Epithelial cell of proximal tubule (primary cell): ENCODE data around the gene ANKRD13A. TPM values are rescaled to one million over a fixed set of nuclear protein-coding genes. Genes with fewer than 3 reads are reported as not detected.
"Not testable (repeated sequence)": the region's sequence is repeated elsewhere in the genome, so short reads cannot be mapped to it uniquely, and the experiment has no call there.

Experiments used
- DNase-seq: peaks from one replicate; pipeline ENCODE4 v3.0.0-alpha.2; 2011; ENCODE audit warnings: low read depth
- H3K4me3 ChIP-seq: 2 replicates; pipeline ENCODE4 v1.5.1; 2011; ENCODE audit warnings: low read depth, mild to moderate bottlenecking, low read length
- total RNA-seq: library from RNA; depleted of rRNA; stranded (reverse); fragments of >200 nt; gene quantifications from 2 replicates; pipeline ENCODE4 v1.2.3, GENCODE V29; 2015
- TF ChIP-seq, protein P1 (sequence below): conservative IDR thresholded peaks from 2 replicates; pipeline ENCODE4 v1.5.1; 2012; ENCODE audit warnings: low read depth, mild to moderate bottlenecking, low read length

ANKRD13A gene
- total RNA-seq, 1 donor from 2014 or later: 43.8 TPM

DNA sequence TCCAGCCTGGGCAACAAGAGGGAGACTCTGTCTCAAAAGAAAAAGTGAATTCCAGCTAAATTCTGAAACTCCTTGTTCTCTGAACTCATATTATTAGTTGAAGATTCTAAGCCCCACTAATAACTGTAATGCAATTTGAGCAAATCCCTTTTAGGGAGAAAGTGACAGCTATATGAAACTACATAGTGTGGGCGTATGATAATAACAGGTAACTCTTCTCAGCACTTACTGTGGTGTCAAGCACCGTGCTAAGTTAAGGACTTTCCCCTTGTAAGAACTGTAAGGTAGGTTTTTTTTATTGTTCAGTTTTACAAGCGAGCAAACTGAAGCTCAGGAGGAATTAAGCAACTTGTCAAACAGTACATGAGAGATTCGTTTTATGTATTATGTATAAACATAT lies 5.4 kb downstream of the ANKRD13A start:
- TF ChIP-seq, protein P1, sequence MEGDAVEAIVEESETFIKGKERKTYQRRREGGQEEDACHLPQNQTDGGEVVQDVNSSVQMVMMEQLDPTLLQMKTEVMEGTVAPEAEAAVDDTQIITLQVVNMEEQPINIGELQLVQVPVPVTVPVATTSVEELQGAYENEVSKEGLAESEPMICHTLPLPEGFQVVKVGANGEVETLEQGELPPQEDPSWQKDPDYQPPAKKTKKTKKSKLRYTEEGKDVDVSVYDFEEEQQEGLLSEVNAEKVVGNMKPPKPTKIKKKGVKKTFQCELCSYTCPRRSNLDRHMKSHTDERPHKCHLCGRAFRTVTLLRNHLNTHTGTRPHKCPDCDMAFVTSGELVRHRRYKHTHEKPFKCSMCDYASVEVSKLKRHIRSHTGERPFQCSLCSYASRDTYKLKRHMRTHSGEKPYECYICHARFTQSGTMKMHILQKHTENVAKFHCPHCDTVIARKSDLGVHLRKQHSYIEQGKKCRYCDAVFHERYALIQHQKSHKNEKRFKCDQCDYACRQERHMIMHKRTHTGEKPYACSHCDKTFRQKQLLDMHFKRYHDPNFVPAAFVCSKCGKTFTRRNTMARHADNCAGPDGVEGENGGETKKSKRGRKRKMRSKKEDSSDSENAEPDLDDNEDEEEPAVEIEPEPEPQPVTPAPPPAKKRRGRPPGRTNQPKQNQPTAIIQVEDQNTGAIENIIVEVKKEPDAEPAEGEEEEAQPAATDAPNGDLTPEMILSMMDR: no peak
- DNase-seq: no peak
- H3K4me3 ChIP-seq: no peak overlapping the region

DNA sequence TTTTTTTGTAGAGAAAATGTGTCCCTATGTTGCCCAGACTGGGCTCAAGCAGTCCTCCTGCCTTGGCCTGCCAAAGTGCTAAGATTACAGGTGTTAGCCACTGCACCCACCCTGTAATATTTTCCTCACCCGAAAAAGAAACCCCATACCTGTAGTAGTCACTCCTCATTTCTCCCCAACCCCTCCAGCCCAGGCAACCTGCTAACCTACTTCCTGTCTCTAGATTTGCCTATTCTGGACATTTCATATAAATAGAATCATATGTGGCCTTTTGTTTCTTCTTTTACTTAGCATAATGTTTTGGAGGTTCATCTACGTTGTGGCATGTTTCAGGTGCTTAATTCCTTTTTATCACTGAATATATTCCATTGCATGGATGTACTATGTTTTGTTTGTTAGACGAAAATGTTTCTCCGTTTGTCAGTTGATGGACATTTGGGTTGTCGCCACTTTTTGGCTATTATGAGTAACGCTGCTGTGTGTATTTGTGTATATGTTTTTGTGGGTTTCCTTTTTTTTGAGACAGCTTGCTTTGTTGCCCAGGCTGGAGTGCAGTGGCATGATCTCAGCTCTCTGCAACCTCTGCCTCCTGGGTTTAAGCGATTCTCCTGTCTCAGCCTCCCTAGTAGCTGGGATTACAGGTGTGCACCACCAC lies 6.2 kb downstream of the ANKRD13A start:
- TF ChIP-seq, protein P1: no peak
- no peak overlapping the region for H3K4me3 ChIP-seq
- no peak for DNase-seq

DNA sequence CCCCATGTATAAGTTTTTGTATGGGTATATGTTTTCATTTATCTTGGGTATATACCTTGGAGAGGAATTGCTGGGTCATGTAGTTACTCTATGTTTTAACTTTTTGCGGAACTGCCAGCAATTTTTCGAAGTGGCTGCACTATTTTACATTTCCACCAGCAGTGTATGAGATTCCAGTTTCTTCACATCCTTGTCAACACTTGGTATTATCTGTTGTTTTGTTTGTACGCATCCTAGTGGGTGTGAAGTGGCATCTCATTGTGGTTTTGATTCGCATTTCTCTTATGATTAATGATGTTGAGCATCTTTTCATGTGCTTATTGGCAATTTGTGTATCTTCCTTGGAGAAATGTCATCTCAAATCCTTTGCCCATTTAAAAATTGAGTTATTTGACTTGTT lies 6.9 kb downstream of the ANKRD13A start:
- TF ChIP-seq, protein P1: no peak
- no peak for DNase-seq

DNA sequence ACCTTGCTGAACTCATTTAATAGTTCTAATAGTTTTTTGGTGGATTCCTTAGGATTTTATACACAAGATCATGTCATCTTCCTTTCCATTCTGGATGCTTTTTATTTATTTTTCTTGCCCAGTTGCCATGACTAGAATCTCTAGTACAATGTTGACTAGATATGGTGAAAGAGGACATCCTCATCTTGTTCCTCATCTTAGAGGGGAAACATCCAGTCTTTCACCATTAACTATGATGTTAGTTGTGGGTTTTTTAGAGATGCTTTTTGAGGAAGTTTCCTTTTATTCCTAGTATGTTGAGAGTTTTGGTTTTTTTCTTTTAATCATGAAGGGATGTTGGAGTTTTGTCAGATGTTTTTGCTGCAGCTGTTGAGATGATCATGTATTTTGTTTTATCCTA lies 8.7 kb downstream of the ANKRD13A start:
- no peak for DNase-seq
- TF ChIP-seq, protein P1: no peak
- no peak overlapping the region for H3K4me3 ChIP-seq

More for the DNA sequence above, 6.9 kb downstream of the ANKRD13A start:
- H3K4me3 ChIP-seq: no peak overlapping the region

DNA sequence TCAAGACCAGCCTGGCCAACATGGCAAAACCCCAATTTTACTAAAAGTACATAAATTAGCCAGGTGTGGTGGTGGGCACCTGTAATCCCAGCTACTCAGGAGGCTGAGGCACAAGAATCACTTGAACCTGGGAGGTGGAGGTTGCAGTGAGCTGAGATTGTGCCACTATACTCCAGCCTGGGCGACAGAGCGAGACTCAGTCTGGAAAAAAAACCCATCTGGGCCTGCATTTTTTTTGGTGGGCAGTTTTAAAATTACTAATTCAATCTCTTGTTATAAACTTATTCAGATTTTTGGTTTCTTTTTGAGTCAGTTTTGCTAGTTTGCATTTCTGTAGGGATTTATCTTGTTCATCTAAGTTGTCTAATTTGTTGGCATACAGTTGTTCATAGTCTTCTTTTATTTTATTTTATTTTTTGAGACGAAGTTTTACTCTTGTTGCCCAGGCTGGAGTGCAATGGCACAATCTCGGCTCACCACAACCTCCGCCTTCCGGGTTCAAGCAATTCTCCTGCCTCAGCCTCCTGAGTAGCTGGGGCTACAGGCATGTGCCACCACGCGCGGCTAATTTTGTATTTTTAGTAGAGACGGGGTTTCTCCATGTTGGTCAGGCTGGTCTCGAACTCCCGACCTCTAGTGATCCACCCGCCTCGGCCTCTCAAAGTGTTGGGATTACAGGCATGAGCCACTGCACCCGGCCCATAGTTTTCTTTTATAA lies 9.6 kb downstream of the ANKRD13A start:
- not testable (repeated sequence) for DNase-seq, H3K4me3 ChIP-seq

DNA sequence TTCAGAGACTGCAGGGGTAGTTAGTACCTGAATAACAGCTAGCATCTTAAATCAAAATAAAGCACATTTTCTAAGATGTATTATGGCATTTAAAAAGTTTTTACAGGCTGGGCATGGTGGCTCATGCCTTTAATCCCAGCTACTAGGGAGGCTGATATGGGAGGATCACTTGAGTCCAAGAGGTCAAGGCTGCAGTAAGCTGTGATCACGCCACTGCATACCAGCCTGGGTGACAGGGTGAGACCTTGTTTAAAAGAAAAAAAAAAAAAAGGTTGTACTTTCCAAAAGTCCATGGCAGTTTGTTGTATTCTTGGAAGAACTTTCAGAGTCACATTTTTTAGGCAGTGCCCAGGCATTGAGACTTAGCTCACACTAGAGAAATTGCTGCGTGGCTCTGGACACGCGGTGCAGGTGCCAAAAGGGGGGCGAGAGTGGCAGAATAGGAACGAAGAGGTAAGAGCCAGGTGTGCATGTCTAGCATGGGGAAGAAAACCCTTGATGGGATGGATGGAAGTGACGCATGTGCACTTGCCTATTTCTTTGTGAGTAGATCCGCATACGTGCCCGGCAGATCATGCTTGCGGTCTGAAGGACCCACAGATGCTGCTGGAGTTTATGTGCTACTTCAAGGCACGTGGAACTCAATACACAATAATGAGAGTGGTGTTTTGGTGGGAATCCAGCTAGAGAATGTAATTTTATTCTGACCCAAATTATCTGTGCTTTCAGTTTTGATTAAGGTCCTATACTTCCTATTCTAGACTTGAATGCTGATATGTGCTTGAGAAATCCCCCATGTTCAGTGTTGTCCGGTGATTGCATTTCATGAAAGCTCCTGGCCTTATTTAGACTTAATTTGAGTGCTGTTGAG lies 11.9 kb downstream of the ANKRD13A start:
- TF ChIP-seq, protein P1: no peak
- no peak for DNase-seq
- H3K4me3 ChIP-seq: no peak overlapping the region

DNA sequence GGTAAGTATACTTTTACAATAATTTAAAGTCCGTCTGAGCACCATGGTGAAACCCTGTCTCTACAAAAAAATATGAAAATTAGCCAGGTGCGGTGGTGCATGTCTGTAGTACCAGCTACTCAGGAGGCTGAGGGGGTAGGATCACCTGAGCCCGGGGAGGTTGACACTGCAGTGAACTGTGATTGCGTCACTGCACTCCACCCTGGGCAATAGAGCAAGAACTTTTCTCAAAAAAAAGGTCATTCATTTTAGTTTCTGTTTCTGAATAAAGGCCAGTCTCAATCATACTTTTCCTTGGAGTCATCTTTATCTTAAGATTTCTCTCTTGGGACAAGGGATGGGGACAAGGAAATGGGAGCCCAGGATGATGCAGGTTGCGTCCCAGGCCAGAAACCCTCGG lies 12.9 kb downstream of the ANKRD13A start:
- DNase-seq: no peak
- TF ChIP-seq, protein P1: no peak
- H3K4me3 ChIP-seq: no peak overlapping the region
